Panc1 (cell line): ENCODE results near the gene TMEM236. TPM values are rescaled to one million over a fixed set of nuclear protein-coding genes. Genes with fewer than 3 reads are reported as not detected.

ENCODE experiments used
- ATAC-seq: fragments of 200-7000 bp; cut with Tn5 transposase; 2 replicates; pipeline ENCODE4 v1.9.1; 2020; ENCODE audit warnings: mild to moderate bottlenecking, moderate library complexity
- BruUV-seq: library from RNA; stranded (reverse); fragments of 400-500 nt; replicated peaks from 2 replicates; lab custom pipeline; 2021; lab: Mats Ljungman, UMichigan
- CTCF ChIA-PET: fragments of 300-600 bp; sonication (Branson Sonifier 250); formaldehyde crosslinking; loops from one replicate; lab custom pipeline; 2022; ENCODE audit warnings: antibody characterized with exemption; lab: Charles Lee
- POLR2A ChIA-PET: fragments of 300-600 bp; sonication (Branson Sonifier 250); formaldehyde crosslinking; loops from one replicate; lab custom pipeline; 2022; ENCODE audit warnings: antibody characterized with exemption; lab: Charles Lee
- DNase-seq: peaks from one replicate; pipeline ENCODE4 v3.0.0-alpha.2; 2010; ENCODE audit warnings: low read depth, low spot score
- H3K27ac ChIP-seq: 2 replicates; pipeline ENCODE4 v1.5.1; 2011; ENCODE audit warnings: mild to moderate bottlenecking, low read length, inconsistent platforms
- H3K27me3 ChIP-seq: fragments of 200-500 bp; sonication (Bioruptor generic); 2 replicates; pipeline ENCODE4 v1.6.0; 2014; ENCODE audit warnings: low read length, inconsistent platforms; ENCODE audit not compliant: control insufficient read depth, insufficient read depth
- H3K36me3 ChIP-seq: fragments of 200-500 bp; sonication (Bioruptor generic); 2 replicates; pipeline ENCODE4 v1.5.1; 2014; ENCODE audit warnings: inconsistent platforms, mild to moderate bottlenecking, low read length, moderate library complexity; ENCODE audit not compliant: control insufficient read depth, insufficient read depth
- H3K4me1 ChIP-seq: 2 replicates; pipeline ENCODE4 v1.5.1; 2011; ENCODE audit warnings: inconsistent platforms, mild to moderate bottlenecking, low read length, moderate library complexity; ENCODE audit not compliant: control insufficient read depth, insufficient read depth
- H3K4me3 ChIP-seq, 2 experiments: 2 replicates each; pipeline ENCODE4 v1.5.1; 2011 to 2012; ENCODE audit warnings: low read depth in 2 of 2, low read length in 2 of 2, mild to moderate bottlenecking in 2 of 2, inconsistent platforms in 1 of 2, moderate library complexity in 1 of 2
- H3K9me3 ChIP-seq: fragments of 200-500 bp; sonication (Bioruptor generic); 2 replicates; pipeline ENCODE4 v1.5.1; 2014; ENCODE audit warnings: low read depth, mild to moderate bottlenecking, inconsistent platforms, low read length, moderate library complexity; ENCODE audit not compliant: control insufficient read depth, insufficient read depth
- CTCF ChIP-seq: fragments of 450-650 bp; IDR thresholded peaks from 2 replicates; pipeline ENCODE4 v1.5.1; 2017; ENCODE audit warnings: mild to moderate bottlenecking
- POLR2AphosphoS5 ChIP-seq: IDR thresholded peaks from 2 replicates; pipeline ENCODE4 v1.6.1; 2012; ENCODE audit warnings: mild to moderate bottlenecking, low read depth, low read length, moderate library complexity
- REST ChIP-seq, 2 experiments: IDR thresholded peaks; 2 replicates each; pipeline ENCODE4 v1.6.1; 2011 to 2012; ENCODE audit warnings: low read depth in 2 of 2, control low read depth in 1 of 2, low read length in 1 of 2, mild to moderate bottlenecking in 1 of 2, moderate library complexity in 1 of 2; ENCODE audit not compliant: insufficient read depth in 1 of 2
- SIN3A ChIP-seq: IDR thresholded peaks from 2 replicates; pipeline ENCODE4 v1.6.1; 2012; ENCODE audit warnings: low read depth, mild to moderate bottlenecking, low read length, moderate library complexity, borderline replicate concordance; ENCODE audit not compliant: insufficient read depth
- TCF7L2 ChIP-seq: IDR thresholded peaks from 2 replicates; pipeline ENCODE4 v1.6.1; 2011; ENCODE audit warnings: mild to moderate bottlenecking, low read depth, low read length, inconsistent platforms
- in situ Hi-C: cut with HindIII; loops from 2 replicates; pipeline ENCODE4 v1.10.0; 2016; ENCODE audit warnings: low sequenced_read_pairs, low pct_unique_long_range_greater_than_20kb
- intact Hi-C: fragments of 100-400 bp; cut with micrococcal nuclease; formaldehyde crosslinking; loops from one replicate; pipeline ENCODE4 v1.10.0; 2022; ENCODE audit not compliant: unreplicated experiment
- total RNA-seq: library from RNA; stranded (reverse); gene quantifications from one replicate; pipeline ENCODE4 v1.2.1, GENCODE V29; 2021; ENCODE audit not compliant: unreplicated experiment

The TMEM236 gene
- total RNA-seq, 1 experiment from 2014 or later, result 0.05 TPM

- intact Hi-C loops, result loop anchor here (10.0 kb wide), 1 partner anchor 485 kb away; no protein-coding TSS in a partner anchor
- H3K27me3 ChIP-seq, result no peaks in the 10 kb centered on the region
- H3K4me1 ChIP-seq, result no peaks in the 10 kb centered on the region
- ChIA-PET CTCF (no interaction called here), POLR2A (no interaction called here)
- no peaks in the 10 kb centered on the region for H3K9me3 ChIP-seq
- TF ChIP-seq CTCF (no peak), REST (IDR thresholded peaks at IDR 0.05; ENCODE audit: insufficient read depth in 1 of 2, low read depth in 2 of 2, low read length in 1 of 2) (no peak), SIN3A (no peak), POLR2AphosphoS5 (no peak), TCF7L2 (no peak)
- H3K36me3 ChIP-seq, result no peaks in the 10 kb centered on the region
- in situ Hi-C loops, result no loop called here
- DNase-seq (no peak), ATAC-seq (no peak)
- H3K4me3 ChIP-seq, result no peak overlapping the region
- BruUV-seq, result no TSS peak
- H3K27ac ChIP-seq, result no peak overlapping the region
Observed at GRCh38 chr10:17729630-17730029, 22.4 kb upstream of the TMEM236 start.

- no peak overlapping the region for H3K27ac ChIP-seq
- ChIA-PET CTCF (no interaction called here), POLR2A (no interaction called here)
- DNase-seq (no peak), ATAC-seq (no peak)
- no peaks in the 10 kb centered on the region for H3K36me3 ChIP-seq
- in situ Hi-C loops, result no loop called here
- no peaks in the 10 kb centered on the region for H3K9me3 ChIP-seq
- no TSS peak for BruUV-seq
- no peaks in the 10 kb centered on the region for H3K27me3 ChIP-seq
- H3K4me3 ChIP-seq, result no peak overlapping the region
- no peak for TF ChIP-seq REST (IDR thresholded peaks at IDR 0.05; ENCODE audit: insufficient read depth in 1 of 2, low read depth in 2 of 2, low read length in 1 of 2)
- TF ChIP-seq TCF7L2, result no peak
- no peak for TF ChIP-seq CTCF
- no peak for TF ChIP-seq POLR2AphosphoS5
- no peak for TF ChIP-seq SIN3A
- no peaks in the 10 kb centered on the region for H3K4me1 ChIP-seq
- intact Hi-C loops, result loop anchor here (10.0 kb wide), 1 partner anchor 484 kb away; no protein-coding TSS in a partner anchor
Observed at GRCh38 chr10:17730667-17731066, 21.3 kb upstream of the TMEM236 start.
